Rectal smooth muscle tissue (tissue), 1 donor: ENCODE measurements around the gene ACAP1.

ENCODE experiments used
- H3K27ac ChIP-seq: one replicate; pipeline ENCODE4 v1.7.0; 2013; ENCODE audit warnings: low read depth, low read length, inconsistent platforms
- H3K27me3 ChIP-seq: one replicate; pipeline ENCODE4 v1.7.0; 2013; ENCODE audit warnings: low read length; ENCODE audit not compliant: control insufficient read depth, insufficient read depth
- H3K36me3 ChIP-seq: one replicate; pipeline ENCODE4 v1.7.0; 2013; ENCODE audit warnings: low read length; ENCODE audit not compliant: control insufficient read depth, insufficient read depth
- H3K4me1 ChIP-seq: one replicate; pipeline ENCODE4 v1.7.0; 2013; ENCODE audit warnings: low read length; ENCODE audit not compliant: control insufficient read depth, insufficient read depth
- H3K4me3 ChIP-seq: one replicate; pipeline ENCODE4 v1.7.0; 2013; ENCODE audit warnings: low read length
- H3K9ac ChIP-seq: one replicate; pipeline ENCODE4 v1.7.0; 2013; ENCODE audit warnings: low read length

ACAP1 gene

GRCh38 chr17:7380321-7380720 is 44.0 kb downstream of the ACAP1 start:
- Histone ChIP-seq H3K36me3 (no peaks in the 10 kb centered on the region), H3K27me3 (no peaks in the 10 kb centered on the region), H3K9ac (peak overlapping the region; percentile 10), H3K27ac (peak overlapping the region; percentile 12), H3K4me1 (peaks cover 13% of the 10 kb centered on the region), H3K4me3 (peak overlapping the region; percentile 75)

GRCh38 chr17:7380855-7381683 is 44.7 kb downstream of the ACAP1 start, which contains the start of gene TNK1:
Gene TNK1, plus strand, starts transcription at chr17:7381089. Its CDS starts 1,838 bp downstream, at chr17:7382927.
- H3K36me3 ChIP-seq: no peaks in the 10 kb centered on the region
- peak within 1 kb of the TSS; percentile 13 for H3K9ac ChIP-seq
- peaks cover 13% of the 10 kb centered on the region for H3K4me1 ChIP-seq
- H3K4me3 ChIP-seq: peak within 1 kb of the TSS; percentile 75
- no peaks in the 10 kb centered on the region for H3K27me3 ChIP-seq
- peak within 1 kb of the TSS; percentile 12 for H3K27ac ChIP-seq

GRCh38 chr17:7382901-7383300 is 46.6 kb downstream of the ACAP1 start:
- H3K9ac ChIP-seq: no peak overlapping the region
- H3K27me3 ChIP-seq: no peaks in the 10 kb centered on the region
- H3K27ac ChIP-seq: no peak overlapping the region

GRCh38 chr17:7383371-7383741 is 47.0 kb downstream of the ACAP1 start:
- H3K27ac ChIP-seq: no peak overlapping the region
- H3K27me3 ChIP-seq: no peaks in the 10 kb centered on the region
- H3K4me1 ChIP-seq: peaks cover 13% of the 10 kb centered on the region
- H3K4me3 ChIP-seq: peak overlapping the region; percentile 49
- no peak overlapping the region for H3K9ac ChIP-seq
- H3K36me3 ChIP-seq: no peaks in the 10 kb centered on the region

More at GRCh38 chr17:7382901-7383300, 46.6 kb downstream of the ACAP1 start:
- Histone ChIP-seq H3K36me3 (no peaks in the 10 kb centered on the region), H3K4me1 (peaks cover 13% of the 10 kb centered on the region), H3K4me3 (no peak overlapping the region)

- H3K4me1 ChIP-seq: peaks cover 13% of the 10 kb centered on the region
- H3K36me3 ChIP-seq: peaks cover under 1% of the 10 kb centered on the region
- no peak overlapping the region for H3K27ac ChIP-seq
- H3K9ac ChIP-seq: no peak overlapping the region
- H3K4me3 ChIP-seq: peak overlapping the region; percentile 49
- no peaks in the 10 kb centered on the region for H3K27me3 ChIP-seq
Observed at GRCh38 chr17:7383742-7384488, 47.6 kb downstream of the ACAP1 start.

- H3K9ac ChIP-seq: no peak overlapping the region
- H3K4me3 ChIP-seq: peak overlapping the region; percentile 49
- peaks cover 5% of the 10 kb centered on the region for H3K36me3 ChIP-seq
- no peaks in the 10 kb centered on the region for H3K27me3 ChIP-seq
- peaks cover 13% of the 10 kb centered on the region for H3K4me1 ChIP-seq
- H3K27ac ChIP-seq: no peak overlapping the region
Observed at GRCh38 chr17:7384489-7385081, 48.3 kb downstream of the ACAP1 start.

GRCh38 chr17:7388856-7389255 is 52.5 kb downstream of the ACAP1 start:
- no peaks in the 10 kb centered on the region for H3K27me3 ChIP-seq
- peaks cover 10% of the 10 kb centered on the region for H3K36me3 ChIP-seq
- no peak overlapping the region for H3K4me3 ChIP-seq
- no peak overlapping the region for H3K9ac ChIP-seq
- peaks cover under 1% of the 10 kb centered on the region for H3K4me1 ChIP-seq
- H3K27ac ChIP-seq: no peak overlapping the region

- Histone ChIP-seq H3K4me3 (no peak overlapping the region), H3K4me1 (no peaks in the 10 kb centered on the region), H3K27me3 (no peaks in the 10 kb centered on the region), H3K36me3 (peaks cover 10% of the 10 kb centered on the region), H3K9ac (no peak overlapping the region), H3K27ac (no peak overlapping the region)
Observed at GRCh38 chr17:7389924-7390910, 53.9 kb downstream of the ACAP1 start.

GRCh38 chr17:7391307-7391706 is 55.0 kb downstream of the ACAP1 start:
- Histone ChIP-seq H3K4me1 (no peaks in the 10 kb centered on the region), H3K27ac (no peak overlapping the region), H3K4me3 (no peak overlapping the region), H3K9ac (no peak overlapping the region), H3K27me3 (no peaks in the 10 kb centered on the region), H3K36me3 (peaks cover 10% of the 10 kb centered on the region)

GRCh38 chr17:7392696-7393612 is 56.6 kb downstream of the ACAP1 start:
- Histone ChIP-seq H3K9ac (no peak overlapping the region), H3K36me3 (peaks cover 10% of the 10 kb centered on the region), H3K27me3 (no peaks in the 10 kb centered on the region), H3K4me3 (peak overlapping the region; percentile 83), H3K27ac (no peak overlapping the region), H3K4me1 (no peaks in the 10 kb centered on the region)
